ENCODE data around the gene CORO1C.

CORO1C gene

GRCh38 chr12:108599948-108600701, 131.2 kb downstream of the CORO1C start:
- no peak for TF ChIP-seq CTCF (IDR thresholded peaks at IDR 0.05; ENCODE audit: borderline replicate concordance, control extremely low read depth, extremely low read depth, insufficient read depth, missing control alignments)
- in situ Hi-C loops (cut with MboI; ENCODE audit: low sequenced_read_pairs, unreplicated experiment), result no loop called here
- no peak for DNase-seq (ENCODE audit: low spot score)

DNA sequence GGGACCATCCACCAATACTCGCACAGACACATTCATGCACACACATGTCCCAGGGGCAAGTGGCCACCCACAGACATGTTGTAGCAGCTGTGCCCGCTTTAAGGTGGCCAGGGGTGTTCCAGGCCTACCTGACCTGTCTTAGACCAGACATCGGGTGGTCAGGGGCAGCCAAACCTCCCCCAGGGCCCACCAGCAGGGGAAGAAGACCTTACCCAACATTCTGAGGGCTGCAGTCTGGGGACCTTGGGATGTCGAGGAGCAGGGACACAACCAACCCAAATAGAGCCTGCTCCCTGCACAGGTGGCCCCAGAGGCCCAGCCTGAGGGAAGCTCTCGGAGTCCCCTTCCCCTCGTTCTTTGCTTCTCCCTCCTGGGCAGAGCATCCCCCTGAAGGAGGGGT, 131.8 kb downstream of the CORO1C start:
- in situ Hi-C loops (cut with MboI; ENCODE audit: low sequenced_read_pairs, unreplicated experiment), result no loop called here
- DNase-seq (ENCODE audit: low spot score), result no peak
- TF ChIP-seq CTCF (IDR thresholded peaks at IDR 0.05; ENCODE audit: borderline replicate concordance, control extremely low read depth, extremely low read depth, insufficient read depth, missing control alignments), result no peak

DNA sequence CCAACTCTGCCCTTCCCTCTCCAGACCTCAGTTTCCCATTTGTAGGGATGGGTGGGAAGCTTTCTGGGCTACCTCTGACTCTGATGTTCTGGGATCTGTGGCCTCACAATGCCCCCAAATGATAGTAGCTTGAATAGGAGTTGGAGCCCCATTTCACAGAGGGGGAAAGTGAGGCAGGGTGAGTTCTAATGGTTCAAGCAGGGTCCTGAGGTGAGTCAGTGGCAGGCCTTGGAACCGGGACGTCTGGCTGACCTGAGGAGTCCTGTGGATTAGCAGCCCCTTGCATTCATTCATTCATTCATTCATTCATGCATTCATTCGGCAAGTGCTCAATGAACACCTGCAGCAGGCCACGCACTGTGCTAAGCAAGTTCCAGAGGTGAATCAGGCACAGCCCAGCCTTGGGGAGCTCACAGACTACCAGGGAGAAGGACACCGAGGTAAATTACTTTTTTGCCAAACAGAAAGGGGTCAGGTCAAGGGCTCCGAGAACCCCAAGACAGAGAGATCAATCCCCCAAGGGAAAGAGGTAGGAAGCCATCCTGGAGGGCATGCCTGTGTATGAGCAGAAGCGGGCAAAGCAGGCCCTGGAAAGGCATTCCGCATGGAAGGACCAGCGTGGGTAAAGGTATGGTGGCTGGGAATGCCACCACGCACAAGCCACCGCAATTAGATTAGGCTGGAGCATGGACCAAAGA, 132.6 kb downstream of the CORO1C start:
- TF ChIP-seq CTCF (IDR thresholded peaks at IDR 0.05; ENCODE audit: borderline replicate concordance, control extremely low read depth, extremely low read depth, insufficient read depth, missing control alignments), result no peak
- no peak for DNase-seq (ENCODE audit: low spot score)
- in situ Hi-C loops (cut with MboI; ENCODE audit: low sequenced_read_pairs, unreplicated experiment), result no loop called here

- in situ Hi-C loops (cut with MboI; ENCODE audit: low sequenced_read_pairs, unreplicated experiment), result no loop called here
- TF ChIP-seq CTCF (IDR thresholded peaks at IDR 0.05; ENCODE audit: borderline replicate concordance, control extremely low read depth, extremely low read depth, insufficient read depth, missing control alignments), result no peak
- DNase-seq (ENCODE audit: low spot score), result no peak
These were observed 133.5 kb downstream of the CORO1C start, which contains the start of gene TMEM119 for GRCh38 chr12:108597559-108598471. Gene TMEM119 (minus strand): TSS chr12:108598084. CDS start chr12:108592383, 5,701 bp downstream.

DNA sequence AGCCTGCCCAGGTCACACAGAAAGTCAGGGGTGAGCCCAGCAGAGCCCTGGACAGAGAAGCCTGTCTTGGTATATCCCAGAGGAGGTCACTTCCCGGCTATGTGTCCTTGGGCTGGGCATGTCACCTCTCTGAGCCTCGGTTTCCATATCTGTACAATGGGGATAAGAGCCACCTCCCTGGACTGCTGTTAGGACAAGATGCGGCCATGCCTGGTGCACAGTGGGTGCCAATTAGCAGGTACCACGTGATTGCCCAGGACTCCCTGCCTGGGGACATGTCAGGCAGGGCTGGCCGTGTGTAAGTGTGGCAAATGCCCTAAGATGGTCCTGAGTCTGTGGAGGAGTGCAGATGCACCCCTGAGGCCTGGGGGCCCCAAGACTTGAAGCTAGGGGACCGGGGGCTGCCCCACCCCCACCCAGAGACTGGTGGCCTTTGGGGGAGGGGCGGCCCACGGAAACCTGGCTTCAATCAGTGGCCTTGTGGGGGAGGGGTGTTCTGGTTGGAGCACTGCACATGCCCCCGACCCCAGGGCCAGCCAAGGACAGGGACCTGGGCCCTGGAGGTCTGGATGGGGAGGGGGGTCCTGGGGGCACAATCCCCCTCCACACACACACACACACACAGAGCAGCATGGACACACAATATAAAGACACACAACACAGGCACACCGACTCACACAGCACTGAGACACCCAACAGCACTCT, 134.3 kb downstream of the CORO1C start:
- DNase-seq (ENCODE audit: low spot score), result no peak
- in situ Hi-C loops (cut with MboI; ENCODE audit: low sequenced_read_pairs, unreplicated experiment), result no loop called here

More for the DNA sequence above, 134.3 kb downstream of the CORO1C start:
- TF ChIP-seq CTCF (IDR thresholded peaks at IDR 0.05; ENCODE audit: borderline replicate concordance, control extremely low read depth, extremely low read depth, insufficient read depth, missing control alignments), result no peak

Data from GM13976 (cell line).